GM23248 (cell line): ENCODE results near the gene ATP6V0A1.

Source experiments
- EZH2 ChIP-seq: fragments of 200-600 bp; sonication (generic); IDR thresholded peaks from 2 replicates; pipeline ENCODE4 v1.6.1; 2018; ENCODE audit warnings: antibody characterized with exemption, mild to moderate bottlenecking; ENCODE audit not compliant: insufficient read depth, poor library complexity, severe bottlenecking
- EZH2phosphoT487 ChIP-seq: fragments of 200-600 bp; sonication (generic); IDR thresholded peaks from 2 replicates; pipeline ENCODE4 v1.6.1; 2018; ENCODE audit warnings: antibody characterized with exemption, moderate library complexity, mild to moderate bottlenecking, low read depth; ENCODE audit not compliant: insufficient read depth

GRCh38 chr17:42536372-42537155 lies 77.9 kb downstream of the ATP6V0A1 start:
- TF ChIP-seq EZH2phosphoT487: no peak
- no peak for TF ChIP-seq EZH2
